Limb (tissue), 2 donors: ENCODE measurements around the gene TMEM259.

ENCODE experiments used
- DNase-seq, 2 donors: peaks; one replicate each; pipeline ENCODE4 v3.0.0-alpha.2; 2016; ENCODE audit errors: extremely low spot score in 2 of 2

TMEM259 gene

DNA sequence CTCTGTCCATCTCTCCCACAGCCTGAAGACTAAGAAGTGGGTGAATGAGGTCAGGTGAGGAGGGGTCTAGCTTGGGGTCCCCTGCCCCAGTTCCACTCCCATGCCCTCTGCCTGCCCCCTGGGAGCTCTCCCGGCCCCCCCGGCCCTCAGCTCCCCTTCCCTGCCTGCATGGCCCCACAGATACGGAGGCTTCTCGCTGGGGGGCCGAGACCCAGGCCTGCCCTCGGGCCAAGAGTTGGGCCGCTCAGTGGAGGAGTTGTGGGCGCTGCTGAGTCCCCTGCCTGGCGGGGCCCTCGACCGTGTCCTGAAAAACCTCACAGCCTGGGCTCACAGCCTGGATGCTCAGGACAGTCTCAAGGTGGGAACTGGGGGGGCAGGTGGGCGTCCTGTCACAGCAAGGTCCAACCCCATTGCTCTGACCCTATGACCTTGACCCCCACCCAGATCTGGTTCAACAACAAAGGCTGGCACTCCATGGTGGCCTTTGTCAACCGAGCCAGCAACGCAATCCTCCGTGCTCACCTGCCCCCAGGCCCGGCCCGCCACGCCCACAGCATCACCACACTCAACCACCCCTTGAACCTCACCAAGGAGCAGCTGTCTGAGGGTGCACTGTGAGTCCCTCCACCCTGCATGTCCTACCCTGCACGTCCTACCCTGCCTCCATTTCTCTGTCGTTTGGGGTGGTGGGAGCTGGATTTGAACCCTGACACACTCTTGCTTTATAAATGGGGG, 35.1 kb upstream of the TMEM259 start:
- DNase-seq = no peak

DNA sequence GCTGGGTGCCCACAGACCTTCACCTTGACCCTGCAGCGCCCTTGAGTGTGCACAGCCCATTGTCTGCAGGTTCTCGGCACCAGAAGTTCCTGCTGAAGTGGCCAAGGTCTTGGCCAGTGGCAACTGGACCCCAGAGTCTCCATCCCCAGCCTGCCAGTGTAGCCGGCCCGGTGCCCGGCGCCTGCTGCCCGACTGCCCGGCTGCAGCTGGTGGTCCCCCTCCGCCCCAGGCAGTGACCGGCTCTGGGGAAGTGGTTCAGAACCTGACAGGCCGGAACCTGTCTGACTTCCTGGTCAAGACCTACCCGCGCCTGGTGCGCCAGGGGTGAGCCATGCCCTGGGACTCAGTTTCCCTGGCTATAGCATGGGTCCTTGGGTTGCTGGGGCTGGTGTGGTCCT, 34.1 kb upstream of the TMEM259 start:
- DNase-seq = no peak

DNA sequence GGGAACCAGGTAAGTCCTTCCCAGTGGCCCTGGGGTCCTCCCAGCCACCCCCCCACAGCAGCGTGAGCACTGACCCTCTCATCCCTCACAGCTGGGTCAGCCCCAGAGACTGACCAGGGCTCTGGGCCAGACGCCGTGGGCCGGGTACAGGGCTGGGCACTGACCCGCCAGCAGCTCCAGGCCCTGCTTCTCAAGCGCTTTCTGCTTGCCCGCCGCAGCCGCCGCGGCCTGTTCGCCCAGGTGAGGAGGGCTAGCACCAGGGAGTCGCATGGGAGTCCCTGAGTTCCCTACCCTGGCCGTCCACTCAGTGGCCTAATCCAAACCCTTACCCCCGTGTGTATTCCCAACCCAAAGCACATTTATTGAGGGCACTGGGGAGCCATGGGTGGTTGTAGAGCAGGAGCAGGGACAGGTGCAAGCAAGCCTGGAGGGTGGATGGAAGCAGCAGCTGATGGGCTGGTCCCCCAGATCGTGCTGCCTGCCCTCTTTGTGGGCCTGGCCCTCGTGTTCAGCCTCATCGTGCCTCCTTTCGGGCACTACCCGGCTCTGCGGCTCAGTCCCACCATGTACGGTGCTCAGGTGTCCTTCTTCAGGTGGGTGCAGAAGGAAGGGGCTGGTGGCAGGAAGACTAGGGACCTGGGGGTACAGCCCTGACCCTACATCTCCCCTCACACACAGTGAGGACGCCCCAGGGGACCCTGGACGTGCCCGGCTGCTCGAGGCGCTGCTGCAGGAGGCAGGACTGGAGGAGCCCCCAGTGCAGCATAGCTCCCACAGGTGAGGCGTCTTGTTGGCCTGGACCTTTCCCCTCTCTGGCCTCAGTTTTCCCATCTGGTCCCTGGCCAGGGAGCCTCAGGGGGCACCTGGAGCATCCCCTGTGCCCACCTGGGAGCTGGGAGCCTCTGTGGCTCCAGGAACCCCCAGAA, 33.4 kb upstream of the TMEM259 start:
- no peak for DNase-seq

DNA sequence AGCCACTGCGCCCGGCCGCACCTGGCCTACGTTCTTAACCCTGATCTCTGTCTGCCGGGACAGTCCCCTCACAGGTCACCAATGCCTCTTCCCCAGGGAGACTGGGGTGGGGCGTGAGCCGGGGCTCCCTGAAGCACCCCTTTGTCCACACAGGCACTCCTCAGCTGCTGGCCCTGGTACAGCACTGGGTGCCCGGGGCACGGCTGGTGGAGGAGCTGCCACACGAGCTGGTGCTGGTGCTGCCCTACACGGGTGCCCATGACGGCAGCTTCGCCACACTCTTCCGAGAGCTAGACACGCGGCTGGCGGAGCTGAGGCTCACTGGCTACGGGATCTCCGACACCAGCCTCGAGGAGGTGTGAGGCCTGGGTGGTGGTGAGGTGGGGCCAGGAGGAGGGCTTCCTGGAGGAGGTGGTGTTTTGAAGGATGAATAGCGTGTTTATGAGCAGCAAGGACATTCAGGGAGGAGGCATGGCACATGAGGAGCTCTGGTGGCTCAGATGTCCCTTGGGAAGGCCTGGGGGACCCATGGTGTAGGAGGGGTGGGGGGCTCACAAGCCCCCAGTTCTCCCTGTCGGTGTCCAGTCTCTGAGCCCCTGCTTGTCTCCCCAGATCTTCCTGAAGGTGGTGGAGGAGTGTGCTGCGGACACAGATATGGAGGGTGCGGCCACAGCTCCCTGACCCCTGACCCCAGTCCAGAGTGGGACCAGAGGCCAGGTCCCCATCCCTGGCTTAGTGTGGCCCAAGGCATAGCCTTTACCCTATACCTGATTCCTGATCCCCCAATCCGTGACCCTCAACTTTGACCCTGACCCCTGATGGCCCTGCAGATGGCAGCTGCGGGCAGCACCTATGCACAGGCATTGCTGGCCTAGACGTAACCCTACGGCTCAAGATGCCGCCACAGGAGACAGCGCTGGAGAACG, 32.5 kb upstream of the TMEM259 start:
- DNase-seq = no peak

DNA sequence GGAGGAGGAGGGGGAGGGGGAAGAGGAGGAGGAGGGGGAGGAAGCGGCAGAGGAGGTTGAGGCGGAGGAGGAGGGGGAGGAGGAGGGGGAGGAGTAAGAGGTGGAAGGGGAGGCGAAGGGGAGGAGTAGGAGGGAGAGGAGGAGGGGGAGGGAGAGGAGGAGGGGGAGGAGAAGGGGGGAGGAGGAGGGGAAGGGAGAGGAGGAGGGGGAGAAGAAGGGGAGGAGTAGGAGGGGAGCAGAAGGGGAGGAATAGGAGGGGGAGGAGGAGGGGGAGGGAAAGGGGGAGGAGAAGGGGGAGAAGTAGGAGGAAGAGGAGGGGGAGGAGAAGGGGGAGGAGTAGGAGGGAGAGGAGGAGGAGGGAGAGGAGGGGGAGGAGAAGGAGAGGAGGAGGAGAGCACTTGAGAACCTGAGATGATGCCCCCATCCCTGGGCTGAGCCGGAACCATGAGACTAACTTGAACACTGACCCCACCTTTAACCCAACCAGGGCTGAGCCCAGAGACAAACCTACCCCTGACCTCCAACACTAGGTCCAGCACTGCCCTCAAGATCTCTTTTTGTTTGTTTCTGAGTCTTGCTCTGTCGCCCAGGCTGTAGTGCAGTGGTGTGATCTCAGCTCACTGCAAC, 31.5 kb upstream of the TMEM259 start:
- DNase-seq = no peak

DNA sequence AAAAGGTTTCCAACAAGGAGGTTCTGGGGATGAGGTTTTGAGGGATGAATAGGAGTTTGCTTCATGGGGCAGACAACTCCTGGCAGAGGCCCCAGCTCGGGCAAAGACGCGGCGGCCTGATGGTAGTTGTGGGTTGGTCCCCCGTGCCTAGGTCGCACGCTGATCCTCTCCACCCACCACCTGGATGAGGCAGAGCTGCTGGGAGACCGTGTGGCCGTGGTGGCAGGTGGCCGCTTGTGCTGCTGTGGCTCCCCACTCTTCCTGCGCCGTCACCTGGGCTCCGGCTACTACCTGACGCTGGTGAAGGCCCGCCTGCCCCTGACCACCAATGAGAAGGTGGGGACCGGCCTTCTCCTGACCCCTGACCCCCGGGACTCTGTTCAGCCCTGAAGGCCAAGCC, 30.9 kb upstream of the TMEM259 start:
- no peak for DNase-seq

DNA sequence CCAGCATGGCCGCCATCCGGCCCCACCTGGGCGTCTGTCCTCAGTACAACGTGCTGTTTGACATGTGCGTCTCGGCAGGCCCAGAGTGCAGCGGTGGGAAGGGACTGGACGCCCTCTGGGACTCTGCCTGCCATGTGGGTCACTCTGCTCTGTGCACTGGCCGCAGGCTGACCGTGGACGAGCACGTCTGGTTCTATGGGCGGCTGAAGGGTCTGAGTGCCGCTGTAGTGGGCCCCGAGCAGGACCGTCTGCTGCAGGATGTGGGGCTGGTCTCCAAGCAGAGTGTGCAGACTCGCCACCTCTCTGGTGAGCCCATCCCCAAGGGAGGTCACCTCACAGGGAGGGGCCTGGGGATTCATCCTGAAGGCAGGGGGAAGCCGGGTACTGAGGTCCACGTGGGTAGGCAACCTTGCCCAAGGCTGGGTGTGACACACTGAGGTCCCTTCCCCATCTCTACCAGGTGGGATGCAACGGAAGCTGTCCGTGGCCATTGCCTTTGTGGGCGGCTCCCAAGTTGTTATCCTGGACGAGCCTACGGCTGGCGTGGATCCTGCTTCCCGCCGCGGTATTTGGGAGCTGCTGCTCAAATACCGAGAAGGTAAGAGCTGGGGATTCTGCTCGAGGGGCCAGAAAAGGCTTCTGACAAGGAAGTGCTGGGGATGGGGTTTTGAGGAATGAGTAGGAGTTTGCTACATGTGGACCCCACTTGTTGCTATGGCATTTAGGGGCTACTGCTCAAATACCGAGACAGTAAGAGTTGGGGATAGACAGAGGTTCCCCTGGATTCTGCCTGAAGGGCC, 30.3 kb upstream of the TMEM259 start:
- no peak for DNase-seq

DNA sequence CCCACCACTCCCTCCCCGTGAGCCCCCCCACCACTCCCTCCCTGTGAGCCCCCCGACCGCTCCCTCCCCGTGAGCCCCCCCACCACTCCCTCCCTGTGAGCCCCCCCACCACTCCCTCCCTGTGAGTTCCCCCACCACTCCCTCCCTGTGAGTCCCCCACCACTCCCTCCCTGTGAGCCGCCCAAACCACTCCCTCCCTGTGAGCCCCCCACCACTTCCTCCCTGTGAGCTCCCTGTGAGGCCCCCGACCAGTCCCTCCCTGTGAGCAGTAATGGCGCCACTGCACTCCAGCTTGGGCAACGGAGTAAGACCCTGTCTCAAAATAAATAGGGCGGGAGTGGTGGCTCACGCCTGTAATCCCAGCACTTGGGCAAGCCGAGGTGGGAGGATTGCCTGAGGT, 28.9 kb upstream of the TMEM259 start:
- DNase-seq = no peak

DNA sequence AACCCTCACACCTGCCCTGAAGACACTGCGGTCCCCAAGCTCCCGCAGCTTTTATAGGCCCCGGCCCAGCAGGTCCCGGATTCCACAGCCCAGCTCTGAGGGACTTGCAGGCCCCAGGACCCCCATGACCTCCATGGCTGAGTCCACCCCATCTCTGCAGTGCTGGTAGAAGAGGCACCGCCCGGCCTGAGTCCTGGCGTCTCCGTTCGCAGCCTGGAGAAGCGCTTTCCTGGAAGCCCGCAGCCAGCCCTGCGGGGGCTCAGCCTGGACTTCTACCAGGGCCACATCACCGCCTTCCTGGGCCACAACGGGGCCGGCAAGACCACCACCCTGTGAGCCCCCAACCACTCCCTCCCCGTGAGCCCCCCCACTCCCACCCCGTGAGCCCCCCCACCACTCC, 28.2 kb upstream of the TMEM259 start:
- DNase-seq = no peak

DNA sequence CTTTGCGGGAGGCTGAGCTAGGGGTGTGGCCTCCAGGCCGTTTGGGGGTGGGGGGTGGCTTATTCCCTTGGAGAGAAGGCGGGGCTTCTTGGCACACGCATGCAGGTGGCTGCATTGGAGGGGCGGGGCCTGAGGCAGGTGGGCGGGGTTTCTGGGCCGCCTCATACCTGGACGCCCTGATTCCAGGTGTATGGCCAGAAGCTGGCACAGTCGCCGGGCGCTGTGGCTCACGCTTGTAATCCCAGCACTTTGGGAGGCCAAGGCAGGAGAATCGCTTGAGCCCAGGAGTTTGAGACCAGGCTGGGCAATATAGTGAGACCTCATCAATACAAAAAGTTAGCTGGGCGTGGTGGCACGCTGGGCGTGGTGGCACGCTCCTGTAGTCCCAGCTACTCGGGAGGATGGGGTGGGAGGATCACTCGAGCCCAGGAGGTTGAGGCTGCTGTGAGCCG, 26.8 kb upstream of the TMEM259 start:
- no peak for DNase-seq

DNA sequence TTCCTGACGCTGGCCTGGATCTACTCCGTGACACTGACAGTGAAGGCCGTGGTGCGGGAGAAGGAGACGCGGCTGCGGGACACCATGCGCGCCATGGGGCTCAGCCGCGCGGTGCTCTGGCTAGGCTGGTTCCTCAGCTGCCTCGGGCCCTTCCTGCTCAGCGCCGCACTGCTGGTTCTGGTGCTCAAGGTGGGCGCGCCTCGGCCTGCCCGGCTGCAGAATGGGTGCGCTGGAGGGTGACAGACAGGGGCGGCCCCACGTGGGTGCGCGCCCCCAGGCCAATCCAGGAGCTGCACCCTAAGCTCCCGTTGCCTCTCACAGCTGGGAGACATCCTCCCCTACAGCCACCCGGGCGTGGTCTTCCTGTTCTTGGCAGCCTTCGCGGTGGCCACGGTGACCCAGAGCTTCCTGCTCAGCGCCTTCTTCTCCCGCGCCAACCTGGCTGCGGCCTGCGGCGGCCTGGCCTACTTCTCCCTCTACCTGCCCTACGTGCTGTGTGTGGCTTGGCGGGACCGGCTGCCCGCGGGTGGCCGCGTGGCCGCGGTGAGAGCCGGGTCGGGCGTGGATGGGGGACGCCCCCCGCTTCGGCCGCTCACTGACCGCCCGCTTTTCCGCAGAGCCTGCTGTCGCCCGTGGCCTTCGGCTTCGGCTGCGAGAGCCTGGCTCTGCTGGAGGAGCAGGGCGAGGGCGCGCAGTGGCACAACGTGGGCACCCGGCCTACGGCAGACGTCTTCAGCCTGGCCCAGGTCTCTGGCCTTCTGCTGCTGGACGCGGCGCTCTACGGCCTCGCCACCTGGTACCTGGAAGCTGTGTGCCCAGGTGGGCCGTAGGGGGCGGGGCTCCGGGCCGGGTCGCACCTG, 26.1 kb upstream of the TMEM259 start:
- DNase-seq = no peak

DNA sequence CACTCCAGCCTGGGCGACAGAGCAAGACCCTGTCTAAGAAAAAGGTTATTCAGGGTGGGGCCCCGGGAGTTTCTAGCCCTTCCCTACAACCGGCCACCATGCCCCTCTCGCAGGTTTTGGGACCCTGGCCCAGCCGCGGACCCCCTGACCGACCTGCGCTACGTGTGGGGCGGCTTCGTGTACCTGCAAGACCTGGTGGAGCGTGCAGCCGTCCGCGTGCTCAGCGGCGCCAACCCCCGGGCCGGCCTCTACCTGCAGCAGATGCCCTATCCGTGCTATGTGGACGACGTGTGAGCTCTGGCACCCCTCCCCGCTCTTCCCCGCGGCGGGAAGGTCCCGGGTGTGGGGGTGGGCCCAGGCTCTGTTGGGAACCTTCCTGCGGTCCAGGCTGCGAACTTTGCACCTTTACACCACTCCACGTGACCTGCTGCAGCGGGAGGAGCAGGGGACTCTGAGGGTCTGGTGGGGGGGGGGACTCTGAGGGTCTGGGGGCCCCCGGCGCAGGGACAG, 25.2 kb upstream of the TMEM259 start:
- DNase-seq = no peak

DNA sequence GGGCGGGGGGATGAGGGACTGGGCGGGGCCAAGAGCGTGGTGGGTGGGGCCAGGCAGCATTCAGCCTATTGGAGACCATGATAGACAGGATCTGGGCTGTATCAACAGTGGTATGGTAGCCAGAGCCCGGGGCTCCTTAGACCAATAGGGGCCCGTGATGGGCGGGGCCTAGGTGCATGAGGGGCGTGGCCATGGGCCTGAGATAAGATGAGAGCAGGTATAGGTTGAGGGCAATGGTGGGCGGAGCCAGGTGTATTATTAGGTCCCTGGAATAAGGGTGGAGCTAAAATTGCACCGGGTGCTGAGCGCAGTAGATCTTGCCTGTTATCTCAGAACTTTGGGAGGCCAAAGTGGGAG, 24.3 kb upstream of the TMEM259 start:
- no peak for DNase-seq

DNA sequence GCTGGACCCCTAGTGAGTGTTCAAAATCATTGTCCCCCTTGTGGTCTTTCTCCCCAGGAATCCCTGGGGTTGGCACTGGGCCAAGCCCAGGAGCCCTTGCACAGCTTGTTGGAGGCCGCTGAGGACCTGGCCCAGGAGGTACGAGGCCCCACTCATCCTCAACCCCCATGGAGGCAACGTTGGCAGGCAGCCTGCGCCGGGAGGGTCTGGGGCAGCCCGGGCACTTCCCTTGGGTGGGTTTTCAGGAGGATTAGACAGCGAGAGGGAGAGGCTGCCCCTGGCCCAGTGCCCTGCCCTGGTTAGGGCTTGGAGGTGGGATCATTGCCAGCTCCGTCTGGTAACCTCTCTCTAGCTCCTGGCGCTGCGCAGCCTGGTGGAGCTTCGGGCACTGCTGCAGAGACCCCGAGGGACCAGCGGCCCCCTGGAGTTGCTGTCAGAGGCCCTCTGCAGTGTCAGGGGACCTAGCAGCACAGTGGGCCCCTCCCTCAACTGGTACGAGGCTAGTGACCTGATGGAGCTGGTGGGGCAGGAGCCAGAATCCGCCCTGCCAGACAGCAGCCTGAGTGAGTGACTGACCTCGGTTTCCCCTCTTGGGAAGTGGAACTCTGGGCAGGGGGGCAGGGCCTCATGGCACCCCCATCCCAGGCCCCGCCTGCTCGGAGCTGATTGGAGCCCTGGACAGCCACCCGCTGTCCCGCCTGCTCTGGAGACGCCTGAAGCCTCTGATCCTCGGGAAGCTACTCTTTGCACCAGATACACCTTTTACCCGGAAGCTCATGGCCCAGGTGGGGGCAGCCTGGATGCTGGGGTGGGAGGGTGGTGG, 22.0 kb upstream of the TMEM259 start:
- DNase-seq = no peak

DNA sequence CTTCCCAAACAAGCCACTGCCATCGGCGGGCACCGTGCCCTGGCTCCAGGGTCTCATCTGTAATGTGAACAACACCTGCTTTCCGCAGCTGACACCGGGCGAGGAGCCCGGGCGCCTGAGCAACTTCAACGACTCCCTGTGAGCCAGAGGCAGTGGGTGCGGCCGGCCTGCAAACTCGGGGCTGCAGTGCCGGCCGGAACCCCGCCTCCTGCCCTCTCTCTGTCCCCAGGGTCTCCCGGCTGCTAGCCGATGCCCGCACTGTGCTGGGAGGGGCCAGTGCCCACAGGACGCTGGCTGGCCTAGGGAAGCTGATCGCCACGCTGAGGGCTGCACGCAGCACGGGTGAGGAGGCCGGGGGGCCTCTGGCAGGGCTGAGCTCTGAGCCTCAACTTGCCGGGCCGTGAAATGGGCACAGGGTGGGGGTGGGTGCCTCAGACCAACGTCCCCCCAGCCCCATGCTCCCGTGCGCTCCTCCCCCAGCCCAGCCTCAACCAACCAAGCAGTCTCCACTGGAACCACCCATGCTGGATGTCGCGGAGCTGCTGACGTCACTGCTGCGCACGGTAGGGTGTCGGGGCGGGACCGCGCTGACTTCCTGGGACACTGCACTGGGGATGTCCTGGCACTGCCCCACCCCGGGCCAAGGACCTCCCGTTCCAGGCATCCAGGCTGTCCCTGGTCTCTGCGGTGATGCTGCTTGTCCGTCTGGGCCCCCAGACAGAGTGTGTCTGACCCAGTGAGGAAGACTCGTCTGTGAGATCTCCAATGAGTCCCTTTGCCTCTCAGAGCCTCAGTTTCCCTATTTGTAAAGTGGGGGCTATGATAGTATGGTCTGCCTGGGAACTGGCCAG, 21.1 kb upstream of the TMEM259 start:
- no peak for DNase-seq

DNA sequence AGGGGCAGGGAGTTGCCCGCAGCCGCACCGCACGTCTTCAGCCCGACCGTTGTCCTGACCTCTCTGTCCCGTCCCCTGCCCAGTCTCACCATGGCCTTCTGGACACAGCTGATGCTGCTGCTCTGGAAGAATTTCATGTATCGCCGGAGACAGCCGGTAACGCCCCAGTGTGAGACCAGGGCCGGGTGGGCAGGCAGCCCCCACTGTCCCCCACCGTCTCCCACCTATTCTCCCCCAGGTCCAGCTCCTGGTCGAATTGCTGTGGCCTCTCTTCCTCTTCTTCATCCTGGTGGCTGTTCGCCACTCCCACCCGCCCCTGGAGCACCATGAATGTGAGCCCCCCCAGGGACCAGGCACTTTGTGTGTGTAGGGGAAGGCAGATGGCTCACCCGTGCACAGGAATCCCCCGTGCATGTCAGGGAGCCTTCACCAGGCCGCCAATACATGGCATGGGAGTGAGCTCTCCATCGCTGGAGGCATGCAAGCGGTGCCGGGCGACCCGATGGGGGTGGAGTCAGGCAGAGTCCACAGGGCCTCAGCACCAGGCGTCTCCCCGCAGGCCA, 20.4 kb upstream of the TMEM259 start:
- no peak for DNase-seq
